WTC11 (cell line): ENCODE measurements around the gene YIF1A.
A peak's percentile ranks its signal among the peaks of the same experiment; 100 is the strongest.

Experiments
- CTCF ChIP-seq: fragments of 200-600 bp; IDR thresholded peaks from 2 replicates; pipeline ENCODE4 v1.8.0; 2022; ENCODE audit warnings: antibody characterized with exemption
- E2F4 ChIP-seq: sonication (generic); formaldehyde crosslinking; IDR thresholded peaks from 2 replicates; pipeline ENCODE4 v1.8.1; 2022; ENCODE audit warnings: low read depth, mild to moderate bottlenecking, moderate library complexity, missing genetic modification reagents, borderline replicate concordance
- FOXJ3 ChIP-seq: sonication (generic); formaldehyde crosslinking; IDR thresholded peaks from 2 replicates; pipeline ENCODE4 v1.9.0; 2021; ENCODE audit warnings: missing genetic modification reagents, mild to moderate bottlenecking, borderline replicate concordance
- MAX ChIP-seq: sonication (generic); formaldehyde crosslinking; IDR thresholded peaks from 2 replicates; pipeline ENCODE4 v1.8.0; 2022; ENCODE audit warnings: mild to moderate bottlenecking, missing genetic modification reagents
- NFE2L1 ChIP-seq: sonication (generic); formaldehyde crosslinking; IDR thresholded peaks from 2 replicates; pipeline ENCODE4 v1.8.1; 2023; ENCODE audit warnings: missing genetic modification reagents
- SMAD4 ChIP-seq: sonication (generic); formaldehyde crosslinking; IDR thresholded peaks from 2 replicates; pipeline ENCODE4 v1.8.0; 2022; ENCODE audit warnings: mild to moderate bottlenecking, missing genetic modification reagents
- ZBTB21 ChIP-seq: sonication (generic); formaldehyde crosslinking; IDR thresholded peaks from 2 replicates; pipeline ENCODE4 v1.8.1; 2023; ENCODE audit warnings: mild to moderate bottlenecking, missing genetic modification reagents, borderline replicate concordance

GRCh38 chr11:66258473-66258893, 30.5 kb downstream of the YIF1A start:
- TF ChIP-seq ZBTB21 (CRISPR knock-in tag) (0 out of 2 replicates have a peak, but pooled peaks have one; percentile 23), CTCF (no peak), SMAD4 (CRISPR knock-in tag) (0 out of 2 replicates have a peak, but pooled peaks have one; percentile 41), E2F4 (CRISPR knock-in tag) (no peak), FOXJ3 (no peak), MAX (peak; percentile 14; the same call in 1 of the 2 replicates), NFE2L1 (CRISPR knock-in tag) (no peak)
